GM19238 (cell line): Measurements from ENCODE around the gene SMPD2.

Experiments
- DNase-seq: peaks from one replicate; pipeline ENCODE4 v3.0.0; 2011; ENCODE audit warnings: low spot score; ENCODE audit not compliant: insufficient read length

SMPD2 gene

DNA sequence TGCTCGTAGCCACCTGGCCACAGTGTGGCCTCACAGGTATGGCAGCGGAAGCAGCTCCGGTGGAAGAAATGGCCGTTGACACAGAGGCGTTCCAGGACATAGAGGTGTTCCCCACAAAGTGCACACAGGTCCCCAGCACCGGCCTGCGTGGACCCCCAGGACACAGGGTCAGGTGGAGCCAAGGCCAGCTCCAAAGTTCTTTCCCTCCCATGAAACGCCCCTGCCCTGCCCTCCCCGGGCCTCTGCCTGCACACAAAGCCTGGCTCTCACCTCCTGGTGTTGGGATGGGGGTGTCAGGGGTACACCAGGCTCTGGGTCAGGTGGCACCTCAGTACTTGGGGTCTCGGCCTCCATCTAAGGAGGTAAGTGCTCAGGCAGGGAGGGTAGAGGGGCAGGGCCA is 6.6 kb downstream of the SMPD2 start:
- no peak for DNase-seq

DNA sequence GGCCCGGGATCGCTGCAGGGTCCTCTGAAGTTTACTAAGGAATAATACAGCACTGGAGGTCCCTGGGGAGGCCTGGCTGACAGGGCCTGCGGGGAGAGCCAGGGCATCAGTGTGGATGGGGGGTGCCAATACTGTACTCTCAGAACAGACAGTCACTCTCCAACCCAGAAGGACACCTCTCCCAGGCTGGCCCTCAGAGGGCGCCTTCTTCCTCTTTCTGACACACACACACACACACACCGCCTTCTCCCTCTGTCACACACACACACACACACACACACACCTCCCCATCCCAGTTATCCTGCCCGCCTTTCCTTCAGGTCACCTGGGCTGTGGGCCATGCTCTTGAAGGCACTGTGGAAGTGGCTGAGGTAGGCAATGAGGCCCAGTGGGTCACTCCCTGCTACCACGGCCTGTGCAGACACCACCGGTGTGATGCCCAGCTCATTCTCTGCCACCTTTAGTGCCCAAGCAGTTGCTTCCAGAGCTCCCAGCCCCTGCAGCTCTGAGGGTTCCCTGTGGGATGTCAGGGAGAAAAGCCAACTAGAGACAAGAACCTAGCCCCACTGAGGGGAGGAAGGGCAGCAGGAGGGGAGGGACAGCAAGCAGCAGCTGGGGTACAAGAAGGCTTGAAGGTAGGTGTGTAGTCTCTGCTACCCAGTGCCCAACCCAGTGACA is 7.5 kb downstream of the SMPD2 start:
- no peak for DNase-seq

DNA sequence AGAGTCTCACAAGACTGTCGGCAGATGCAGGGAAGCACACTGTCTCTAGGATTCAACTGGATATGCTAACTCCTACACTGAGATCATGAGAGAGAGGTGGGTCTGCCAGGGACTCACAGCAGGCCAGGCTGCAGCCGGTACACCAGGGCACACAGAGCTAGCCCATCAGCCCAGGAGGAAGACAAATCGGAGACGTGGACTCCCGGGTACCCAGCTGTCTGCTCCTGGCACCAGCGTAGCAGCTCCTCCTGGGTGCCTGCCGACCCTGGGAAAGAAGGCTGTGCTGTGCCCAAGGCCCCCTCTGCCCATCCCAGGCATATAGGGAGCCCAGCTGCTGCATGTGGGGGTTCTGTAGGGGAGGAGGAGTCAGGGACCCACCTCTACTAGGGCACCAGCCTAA is 8.1 kb downstream of the SMPD2 start:
- no peak for DNase-seq

DNA sequence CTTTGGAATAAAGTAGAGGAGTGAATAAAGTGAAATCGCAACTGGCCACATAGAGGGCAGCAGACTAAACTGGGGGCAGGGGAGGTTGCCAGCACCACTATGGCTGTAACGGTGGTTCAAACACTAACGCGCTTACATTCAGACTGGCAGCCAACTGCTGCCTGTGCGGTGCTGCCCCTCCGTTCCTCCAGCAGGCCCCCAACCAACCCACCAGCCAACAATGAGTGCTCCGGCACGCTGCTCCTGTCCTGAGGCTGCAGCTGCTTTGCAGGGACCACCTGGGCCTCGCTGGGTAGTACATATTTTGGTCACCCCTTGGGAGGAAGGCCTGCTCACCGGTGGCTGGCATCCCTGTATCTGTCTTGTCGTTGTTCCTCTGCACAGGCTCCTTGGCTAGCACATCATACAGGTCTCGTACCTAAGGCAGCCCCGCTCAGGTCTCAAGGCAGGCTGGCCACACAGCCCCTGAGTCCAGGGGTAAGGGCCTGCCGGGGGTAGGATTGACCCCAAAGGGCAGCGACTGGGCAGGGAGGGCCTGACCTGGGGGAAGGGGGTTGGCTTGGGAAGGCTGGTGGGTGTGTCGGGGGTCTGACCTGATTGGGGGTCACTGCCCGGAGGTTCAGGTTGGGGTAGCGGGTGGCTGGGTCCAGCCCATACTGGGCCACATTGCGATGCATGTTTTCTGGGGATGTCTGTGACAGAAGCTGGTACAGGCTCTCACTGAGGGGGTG is 8.7 kb downstream of the SMPD2 start:
- no peak for DNase-seq

DNA sequence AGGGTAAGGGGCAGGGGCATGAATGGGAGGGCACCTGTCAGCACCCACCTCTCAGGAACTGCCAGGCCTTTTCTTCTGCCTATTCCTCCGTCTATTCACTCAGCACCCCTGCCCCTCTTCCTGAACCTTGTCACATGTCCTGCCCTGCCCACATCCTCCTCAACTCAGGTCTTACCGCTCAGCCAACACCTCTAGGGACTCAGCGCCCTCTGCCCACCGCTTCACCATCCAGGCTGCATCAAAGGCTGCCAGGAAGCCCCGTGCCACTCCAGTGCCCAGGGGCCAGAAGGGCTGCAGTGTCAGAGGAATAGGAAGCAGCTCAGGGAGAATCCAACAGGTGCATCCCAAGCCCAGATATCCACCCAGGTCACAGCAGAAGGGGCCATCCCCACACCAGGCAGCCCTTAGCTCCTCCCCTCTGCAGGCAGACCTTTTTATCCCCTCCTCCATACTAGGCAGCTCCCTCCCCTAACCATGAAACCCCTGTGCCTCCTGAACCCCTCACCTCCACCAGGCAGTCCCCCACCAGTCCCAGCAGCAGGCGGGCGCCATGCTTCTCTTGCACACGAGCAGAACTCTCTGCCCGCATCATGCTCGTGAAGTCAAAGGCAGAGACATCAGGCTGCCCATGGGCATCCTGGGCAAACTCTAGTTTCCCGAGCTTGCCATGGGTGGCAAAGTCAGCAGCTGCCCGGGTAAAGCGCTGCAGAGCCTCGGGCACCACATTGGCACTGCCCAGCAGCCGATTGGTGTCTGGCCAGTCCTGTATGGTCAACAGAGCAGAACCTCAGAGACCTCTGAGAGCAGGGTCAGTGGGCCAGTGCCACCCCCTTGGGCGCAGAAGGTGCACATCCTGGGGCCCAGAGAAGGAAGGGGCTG is 9.5 kb downstream of the SMPD2 start:
- DNase-seq: no peak

DNA sequence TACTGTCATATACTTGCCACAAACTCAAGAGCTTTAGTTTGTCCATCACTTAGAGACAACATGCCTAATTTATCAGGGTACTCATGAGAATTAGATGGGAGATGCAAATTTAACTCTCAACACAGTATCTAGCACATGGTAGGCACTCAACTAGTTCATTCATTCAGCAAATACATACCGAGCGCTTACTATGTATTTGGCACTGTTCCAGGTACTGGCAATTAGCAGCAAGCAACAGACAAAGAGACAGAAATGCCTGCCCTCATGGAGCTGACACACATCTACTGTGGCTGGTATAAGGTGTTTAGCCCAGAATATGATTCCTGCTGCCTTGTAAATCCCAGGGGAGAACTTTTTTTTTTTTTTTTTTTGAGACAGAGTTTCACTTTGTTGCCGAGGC is 10.3 kb downstream of the SMPD2 start:
- DNase-seq: no peak

DNA sequence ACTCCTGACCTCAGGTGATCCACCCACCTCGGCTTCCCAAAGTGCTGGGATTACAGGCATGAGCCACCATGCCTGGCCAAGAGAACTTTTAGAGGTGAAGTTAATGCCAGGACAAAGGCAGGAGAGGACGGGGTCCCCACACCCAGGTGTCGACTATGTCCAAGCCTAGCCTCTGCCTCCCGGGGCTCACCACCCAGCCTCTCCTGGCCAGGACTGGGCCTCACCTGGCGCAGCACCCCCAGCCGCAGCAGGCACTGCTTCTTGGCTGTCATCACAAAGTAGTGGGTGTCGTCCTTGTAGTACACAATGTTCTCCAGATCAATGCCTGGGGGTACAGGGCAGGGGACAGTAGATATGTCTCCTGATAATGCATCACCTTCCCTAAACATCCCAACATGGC is 10.9 kb downstream of the SMPD2 start:
- no peak for DNase-seq

DNA sequence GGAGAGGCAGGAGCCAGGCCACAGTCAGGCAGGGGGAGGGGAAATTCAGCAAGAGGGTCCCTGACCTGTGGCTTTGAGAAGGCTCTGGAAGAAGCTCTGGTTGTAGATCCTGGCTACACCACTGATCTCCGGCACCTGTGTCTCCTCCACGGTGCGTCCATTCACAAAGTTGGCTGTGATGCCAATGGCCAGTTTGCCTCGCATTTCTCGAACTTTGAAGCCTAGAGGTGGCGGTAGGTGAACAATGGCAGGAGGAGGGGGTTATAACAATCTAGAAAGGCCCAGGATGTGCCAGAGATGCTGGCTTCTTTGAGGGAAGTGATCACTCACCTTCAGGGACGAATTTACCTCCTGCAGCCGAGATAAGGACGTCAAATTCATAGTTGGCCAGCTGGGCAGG is 11.7 kb downstream of the SMPD2 start:
- no peak for DNase-seq

DNA sequence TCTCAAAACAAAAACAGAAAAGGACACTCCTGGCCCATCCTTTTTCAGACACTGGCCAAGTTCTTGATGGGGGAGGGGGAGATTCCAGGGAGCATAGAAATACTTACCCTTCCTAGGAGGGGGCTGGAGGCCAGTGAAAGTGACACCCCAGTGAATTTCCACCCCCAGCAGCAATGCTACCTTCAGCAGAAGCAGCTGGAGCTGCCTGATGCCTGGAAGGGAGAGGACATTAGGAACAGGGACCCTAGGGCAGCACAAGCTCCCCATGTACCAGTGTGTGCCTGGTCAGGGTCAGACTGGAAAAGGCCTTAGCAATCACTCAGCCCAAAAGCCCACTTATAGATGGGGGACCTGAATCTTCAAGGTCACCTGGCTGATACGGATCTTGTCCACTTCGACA is 12.6 kb downstream of the SMPD2 start:
- no peak for DNase-seq

DNA sequence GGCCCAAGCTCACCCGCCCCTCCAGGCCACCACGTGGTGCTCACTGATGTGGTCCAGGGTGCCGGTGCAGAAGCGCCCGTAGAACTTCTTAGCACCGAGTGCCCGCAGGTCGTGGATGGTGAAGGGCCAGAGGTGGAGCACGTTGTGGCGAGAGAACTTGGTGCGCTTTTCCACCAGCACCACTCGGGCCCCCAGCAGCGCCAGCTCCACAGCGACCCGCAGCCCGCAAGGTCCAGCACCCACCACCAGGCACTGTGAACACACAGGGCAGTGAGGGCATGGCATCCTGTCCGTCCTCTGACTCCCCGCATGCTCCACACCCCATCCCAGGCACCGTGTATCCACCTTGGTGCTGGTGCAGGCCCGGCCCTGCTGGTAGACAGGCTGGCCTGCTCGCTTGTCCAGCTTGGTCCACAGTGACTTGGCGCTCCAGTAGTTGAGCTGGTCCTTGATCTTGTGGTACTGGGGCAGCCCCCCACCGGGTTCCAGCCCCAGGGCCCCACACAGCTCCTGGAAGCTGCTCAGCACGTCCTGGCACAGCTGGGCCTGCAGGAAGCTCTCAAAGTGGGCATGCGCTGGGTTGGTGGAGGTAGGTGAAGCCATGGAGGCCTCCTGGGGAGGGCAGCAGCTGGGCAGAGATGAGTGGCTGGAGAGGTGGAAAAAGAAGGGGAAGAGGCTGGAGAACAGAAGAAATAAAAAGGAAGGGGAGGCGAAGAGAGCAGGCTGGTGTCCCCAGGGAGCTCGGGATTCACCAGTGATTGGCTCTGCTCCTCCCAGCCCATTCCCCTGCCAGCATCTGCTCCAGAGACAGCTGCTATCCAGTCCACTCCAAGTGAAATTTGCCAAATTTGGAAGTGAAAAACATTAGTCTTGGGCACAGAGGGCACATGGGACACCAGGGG is 13.3 kb downstream of the SMPD2 start:
- no peak for DNase-seq

DNA sequence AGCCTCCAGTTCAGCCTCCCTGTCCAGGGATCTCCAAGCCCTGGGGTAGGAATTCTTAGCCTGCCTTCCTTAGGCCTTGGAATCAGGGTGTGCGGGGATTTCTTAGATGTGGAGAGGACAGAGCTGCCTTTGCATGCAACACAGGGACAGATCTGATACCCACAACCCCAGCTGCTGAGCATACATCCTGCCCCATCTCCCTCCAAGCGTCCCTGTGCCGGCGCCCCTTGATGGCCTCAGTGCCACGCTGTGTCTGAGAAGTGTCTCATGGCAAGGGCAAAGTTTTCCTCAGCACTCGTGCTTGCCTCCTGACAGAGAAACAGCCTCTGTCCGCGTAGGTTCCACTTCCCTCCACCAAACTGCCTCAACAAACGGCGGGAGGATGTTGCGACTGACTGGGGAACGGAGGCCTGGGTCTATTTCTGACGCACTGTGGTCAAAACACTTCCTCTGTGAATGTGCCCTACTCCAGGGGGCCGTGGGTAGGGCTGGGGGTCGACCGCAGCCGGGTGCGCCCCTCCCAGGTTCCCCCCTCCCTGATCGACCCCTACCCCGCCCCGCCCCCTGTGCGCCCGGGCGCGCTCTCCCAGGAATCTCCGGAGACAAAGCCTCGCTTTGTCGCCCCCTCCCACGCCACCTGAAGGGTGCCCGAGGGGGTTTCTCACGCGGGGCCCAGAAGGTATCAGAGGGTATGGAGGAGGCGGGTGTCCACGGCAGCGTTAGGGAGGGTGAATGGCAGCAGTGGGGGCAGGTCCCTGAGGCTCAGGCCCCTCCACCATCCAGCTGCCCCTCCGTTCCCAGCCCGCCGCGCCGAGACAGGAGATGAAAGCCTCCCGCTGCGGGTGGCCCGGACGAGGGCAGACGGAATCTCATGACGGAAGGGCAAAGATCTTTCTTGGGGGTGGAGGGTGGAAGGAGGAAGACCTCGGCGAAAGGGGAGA is 14.2 kb downstream of the SMPD2 start:
- DNase-seq: peak; percentile 51

DNA sequence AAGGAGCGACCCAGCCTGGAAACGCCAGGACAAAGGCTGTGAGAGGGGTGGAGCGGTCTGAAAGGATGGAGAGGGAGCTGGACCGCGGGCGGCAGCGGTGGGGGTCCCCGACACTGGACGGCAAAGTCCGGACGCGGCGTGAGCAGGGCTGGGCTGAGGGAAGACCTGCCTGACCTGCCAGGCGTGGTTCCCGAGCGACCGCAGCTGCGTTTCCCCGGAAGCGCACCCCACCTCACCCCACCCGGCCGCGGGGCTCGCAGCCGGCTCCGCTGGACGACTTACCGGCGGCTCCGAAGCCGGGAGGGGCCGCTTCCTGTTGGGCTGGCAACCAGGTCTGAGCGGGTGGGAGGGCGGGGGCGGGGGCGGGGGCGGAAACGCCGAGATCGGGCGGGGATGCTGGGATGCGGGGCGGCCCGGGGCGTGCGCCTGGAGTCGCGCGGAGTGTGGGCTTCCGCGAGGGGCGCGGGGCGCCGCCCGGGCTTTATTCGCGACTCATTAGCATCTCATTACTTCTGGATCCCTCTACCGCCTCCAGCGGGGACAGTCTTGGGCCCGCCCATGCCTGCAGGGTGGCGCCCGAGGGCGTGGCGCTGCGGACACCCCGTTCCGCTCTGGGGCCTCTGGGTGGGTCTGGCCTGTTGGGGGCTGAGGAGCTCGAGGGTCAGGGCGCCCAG is 15.1 kb downstream of the SMPD2 start, which contains the start of gene MICAL1:
TSS of gene MICAL1 (minus strand) at position 336 of the 674 bp plus-strand sequence. CDS start 1,576 bp downstream, outside the sequence.
- DNase-seq: peak; percentile 75

DNA sequence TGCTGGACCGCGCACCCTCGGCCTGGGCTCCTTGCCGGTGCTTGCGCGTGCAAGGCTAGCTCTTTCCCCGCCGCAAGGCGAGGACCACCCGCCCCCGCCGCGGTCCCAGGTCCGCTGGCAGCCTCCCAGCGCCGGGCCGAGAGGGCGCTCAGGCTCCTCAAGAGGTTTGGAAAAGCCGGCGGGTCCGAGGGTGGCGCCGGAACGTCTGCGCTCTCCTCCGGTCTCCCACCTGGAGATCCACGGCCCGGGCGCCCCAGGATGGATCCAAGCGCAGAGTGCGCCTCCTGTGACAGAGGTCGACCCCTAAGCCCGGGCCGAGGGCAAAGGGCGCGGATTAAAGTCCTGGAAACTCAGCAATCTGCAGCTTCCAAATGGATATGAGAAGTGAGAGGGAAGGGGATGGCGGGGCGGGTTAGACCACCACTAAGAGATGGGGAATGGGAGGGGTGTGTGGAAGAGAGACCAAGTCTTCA is 15.6 kb downstream of the SMPD2 start:
- no peak for DNase-seq

DNA sequence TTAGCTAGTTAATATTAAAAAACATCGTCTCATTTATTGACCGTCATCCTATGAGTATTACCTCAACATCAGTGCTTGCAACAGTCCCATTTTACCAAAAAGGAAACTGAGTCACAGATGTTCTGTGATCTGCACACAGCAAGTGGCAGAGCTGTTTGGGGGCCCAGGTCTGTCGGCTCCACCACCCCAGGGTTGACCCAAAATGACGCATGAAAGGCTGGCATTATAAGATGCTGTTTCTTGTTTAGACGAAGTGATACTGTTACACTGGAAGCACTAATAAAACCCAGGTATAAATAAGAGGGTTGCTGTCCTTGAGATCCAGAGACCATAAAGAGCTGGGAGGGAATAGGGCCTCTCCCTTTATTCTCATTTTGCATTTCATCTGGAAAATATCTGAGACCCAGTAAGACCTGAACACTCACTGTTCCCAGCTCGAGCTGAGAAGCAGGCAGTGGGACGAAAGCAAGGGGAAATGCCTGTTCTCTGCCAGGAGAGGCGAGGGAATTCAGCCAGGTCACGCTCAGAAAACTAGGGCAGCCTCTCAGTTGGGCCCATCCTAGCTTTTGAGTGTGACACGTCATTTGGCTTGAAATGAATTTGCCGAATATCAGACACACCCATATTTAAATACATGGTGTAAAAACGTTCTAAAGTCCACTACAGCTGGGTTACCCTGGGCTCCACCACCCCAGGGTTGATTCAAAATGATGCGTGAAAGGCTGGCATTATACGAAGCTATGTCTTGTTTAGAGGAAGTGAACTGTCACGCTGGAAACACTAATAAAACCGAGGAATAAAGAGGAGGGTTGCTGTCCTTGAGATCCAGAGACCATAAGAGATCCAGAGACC is 16.4 kb downstream of the SMPD2 start:
- no peak for DNase-seq

DNA sequence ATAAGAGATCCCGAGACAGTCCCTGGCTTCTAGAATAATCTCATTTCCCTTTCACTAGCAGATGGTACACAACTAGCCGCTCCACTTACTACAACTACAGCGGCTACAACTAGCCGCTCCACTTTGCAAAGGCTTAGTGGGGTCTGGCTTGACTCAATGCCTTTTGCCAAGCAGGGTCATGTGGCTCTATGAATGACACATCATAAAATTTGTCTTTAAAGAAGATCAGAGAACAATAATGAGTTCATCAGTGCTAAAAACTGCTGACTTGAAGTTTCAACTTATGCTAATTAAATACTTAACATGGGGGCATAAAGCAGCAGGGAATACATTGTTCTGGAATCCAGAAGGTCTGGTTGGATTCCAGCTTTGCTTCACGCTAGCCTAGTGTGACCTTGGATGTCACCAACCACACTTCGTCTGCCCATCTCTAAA is 17.1 kb downstream of the SMPD2 start:
- no peak for DNase-seq

DNA sequence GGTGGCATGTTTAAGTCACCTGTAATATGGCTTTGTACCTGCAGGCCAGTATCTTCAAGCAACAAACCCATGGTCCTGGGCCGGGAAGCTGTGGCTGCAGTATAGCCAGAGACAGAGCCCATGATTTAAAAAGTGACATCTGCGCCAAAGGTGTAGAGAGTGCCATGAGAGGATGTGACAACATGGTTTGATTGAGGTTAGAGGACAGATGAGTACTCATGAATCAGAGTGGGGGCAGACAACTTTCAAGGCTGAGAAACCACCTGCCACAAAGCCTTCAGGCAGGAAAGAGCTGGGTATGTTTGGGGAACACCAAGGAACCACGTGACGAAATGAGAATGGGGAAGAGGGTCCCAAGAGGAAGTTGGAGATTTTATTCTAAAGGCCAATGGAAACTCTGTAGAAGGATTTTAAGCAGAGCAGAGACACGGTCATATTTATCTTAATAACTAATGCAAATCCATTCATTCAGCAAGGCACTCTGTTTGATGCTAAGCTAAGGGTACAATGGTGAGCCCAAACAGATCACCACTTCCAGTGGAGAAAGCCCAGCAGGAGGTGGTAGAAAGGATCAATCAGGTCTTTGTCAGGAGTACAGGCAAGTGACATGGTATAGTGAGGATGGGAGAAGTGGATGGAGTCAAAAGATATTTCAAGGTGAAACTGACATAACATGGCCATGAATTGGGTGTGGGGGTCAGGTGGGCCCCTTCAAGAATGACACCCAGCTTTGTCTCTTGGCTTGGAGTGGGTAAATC is 18.4 kb downstream of the SMPD2 start:
- DNase-seq: no peak

DNA sequence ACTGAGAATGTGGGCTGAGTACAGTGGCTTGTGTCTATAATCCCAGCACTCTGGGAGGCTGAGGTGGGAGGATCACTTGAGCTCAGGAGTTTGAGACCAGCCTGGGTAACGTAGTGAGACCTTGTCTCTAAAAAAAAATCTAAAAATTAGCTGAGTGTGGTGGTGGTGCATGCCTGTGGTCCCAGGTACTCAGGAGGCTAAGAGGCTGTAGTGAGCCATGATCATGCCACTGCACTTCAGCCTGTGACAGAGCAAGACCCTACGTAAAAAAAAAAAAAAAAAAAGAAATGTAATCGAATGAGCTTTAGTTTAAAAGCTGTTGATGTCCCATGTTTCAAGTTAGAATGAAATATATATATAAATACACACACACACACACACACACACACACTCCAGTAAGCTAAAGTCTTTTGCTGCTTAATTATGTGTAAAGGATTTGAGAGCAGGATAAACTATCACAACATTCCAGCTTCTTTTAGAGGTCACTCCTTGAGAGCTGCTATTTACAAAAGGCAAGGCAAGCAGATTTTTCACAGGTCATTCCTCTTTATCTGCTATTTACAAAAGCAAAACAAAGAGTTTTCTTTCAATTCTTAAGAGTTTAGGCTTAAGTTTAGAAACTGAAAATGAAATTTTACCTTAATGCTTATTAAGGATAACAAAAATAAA is 19.8 kb downstream of the SMPD2 start:
- no peak for DNase-seq
